GM21526 (cell line): ENCODE results near the gene HHIP.

Experiments
- ATAC-seq: cut with Tn5 transposase; IDR thresholded peaks from one replicate; pipeline ENCODE4 v1.9.1; 2021; ENCODE audit warnings: moderate library complexity; ENCODE audit not compliant: unreplicated experiment, low FRiP score

The HHIP gene

GRCh38 chr4:144645631-144646522 lies at the start of gene HHIP:
Gene HHIP (plus strand): TSS chr4:144646156. CDS start chr4:144646676, 520 bp downstream.
- ATAC-seq: no peak

GRCh38 chr4:144597171-144597570 lies 48.8 kb upstream of the HHIP start:
- no peak for ATAC-seq

- no peak for ATAC-seq
Observed at GRCh38 chr4:144599621-144600020, 46.3 kb upstream of the HHIP start.

- ATAC-seq: peak; percentile 91
Observed at GRCh38 chr4:144611850-144612249, 34.1 kb upstream of the HHIP start.

GRCh38 chr4:144614850-144615585 lies 30.9 kb upstream of the HHIP start:
- no peak for ATAC-seq

- ATAC-seq: no peak
Observed at GRCh38 chr4:144621681-144622080, 24.3 kb upstream of the HHIP start.

- no peak for ATAC-seq
Observed at GRCh38 chr4:144627663-144628076, 18.3 kb upstream of the HHIP start.

- no peak for ATAC-seq
Observed at GRCh38 chr4:144633215-144633614, 12.7 kb upstream of the HHIP start.

- peak; percentile 100 for ATAC-seq
Observed at GRCh38 chr4:144634978-144635747, 10.8 kb upstream of the HHIP start.

- no peak for ATAC-seq
Observed at GRCh38 chr4:144644368-144645101, 1.4 kb upstream of the HHIP start.

GRCh38 chr4:144645102-144645630 lies 790 bp upstream of the HHIP start:
- no peak for ATAC-seq

- ATAC-seq: no peak
Observed at GRCh38 chr4:144646523-144647094, 653 bp downstream of the HHIP start.

- ATAC-seq: no peak
Observed at GRCh38 chr4:144647095-144647561, 1.2 kb downstream of the HHIP start.

- no peak for ATAC-seq
Observed at GRCh38 chr4:144647590-144647989, 1.6 kb downstream of the HHIP start.

- ATAC-seq: no peak
Observed at GRCh38 chr4:144648042-144648441, 2.1 kb downstream of the HHIP start.

GRCh38 chr4:144649646-144650045 lies 3.7 kb downstream of the HHIP start:
- ATAC-seq: no peak

- no peak for ATAC-seq
Observed at GRCh38 chr4:144650311-144651005, 4.5 kb downstream of the HHIP start.

- no peak for ATAC-seq
Observed at GRCh38 chr4:144653781-144654545, 8.0 kb downstream of the HHIP start.
